GM19438 (cell line): ENCODE results near the gene MAP2K5.
"Not testable (repeated sequence)": the region's sequence is repeated elsewhere in the genome, so short reads cannot be mapped to it uniquely, and the experiment has no call there.

Source experiments
- ATAC-seq: cut with Tn5 transposase; IDR thresholded peaks from one replicate; pipeline ENCODE4 v1.9.1; 2021; ENCODE audit warnings: low read depth; ENCODE audit not compliant: unreplicated experiment

The MAP2K5 gene

GRCh38 chr15:67646847-67647246 is 104.3 kb downstream of the MAP2K5 start:
- no peak for ATAC-seq

- ATAC-seq: no peak
Measured at GRCh38 chr15:67652586-67652985, 110.1 kb downstream of the MAP2K5 start.

GRCh38 chr15:67660446-67660845 is 117.9 kb downstream of the MAP2K5 start:
- ATAC-seq: no peak

GRCh38 chr15:67660874-67661606 is 118.5 kb downstream of the MAP2K5 start:
- ATAC-seq: no peak

- no peak for ATAC-seq
Measured at GRCh38 chr15:67670647-67671305, 128.3 kb downstream of the MAP2K5 start.

- not testable (repeated sequence) for ATAC-seq
Measured at GRCh38 chr15:67672834-67673233, 130.3 kb downstream of the MAP2K5 start.

GRCh38 chr15:67674983-67675382 is 132.5 kb downstream of the MAP2K5 start:
- no peak for ATAC-seq

- ATAC-seq: no peak
Measured at GRCh38 chr15:67678089-67678488, 135.6 kb downstream of the MAP2K5 start.

GRCh38 chr15:67678993-67679392 is 136.5 kb downstream of the MAP2K5 start:
- ATAC-seq: no peak

GRCh38 chr15:67680641-67681040 is 138.1 kb downstream of the MAP2K5 start:
- ATAC-seq: no peak

- no peak for ATAC-seq
Measured at GRCh38 chr15:67685008-67685599, 142.6 kb downstream of the MAP2K5 start.

GRCh38 chr15:67685716-67686115 is 143.2 kb downstream of the MAP2K5 start:
- no peak for ATAC-seq

GRCh38 chr15:67690936-67691335 is 148.4 kb downstream of the MAP2K5 start:
- no peak for ATAC-seq

GRCh38 chr15:67691450-67691849 is 148.9 kb downstream of the MAP2K5 start:
- ATAC-seq: no peak

- no peak for ATAC-seq
Measured at GRCh38 chr15:67692573-67692972, 150.1 kb downstream of the MAP2K5 start.

- ATAC-seq: no peak
Measured at GRCh38 chr15:67696087-67696486, 153.6 kb downstream of the MAP2K5 start.

- ATAC-seq: no peak
Measured at GRCh38 chr15:67700023-67700422, 157.5 kb downstream of the MAP2K5 start.

GRCh38 chr15:67701669-67702068 is 159.2 kb downstream of the MAP2K5 start:
- no peak for ATAC-seq

- ATAC-seq: no peak
Measured at GRCh38 chr15:67707520-67708283, 165.2 kb downstream of the MAP2K5 start.

GRCh38 chr15:67708500-67708899 is 166.0 kb downstream of the MAP2K5 start:
- no peak for ATAC-seq

GRCh38 chr15:67715170-67715569 is 172.7 kb downstream of the MAP2K5 start:
- no peak for ATAC-seq
